ENCODE data around the gene CD109. TPM values are rescaled to one million over a fixed set of nuclear protein-coding genes. Genes with fewer than 3 reads are reported as not detected.

Gene CD109
- total and polyA plus RNA-seq, 7 experiments from 2014 or later: 0.20 to 12.3 (median 0.64) TPM

DNA sequence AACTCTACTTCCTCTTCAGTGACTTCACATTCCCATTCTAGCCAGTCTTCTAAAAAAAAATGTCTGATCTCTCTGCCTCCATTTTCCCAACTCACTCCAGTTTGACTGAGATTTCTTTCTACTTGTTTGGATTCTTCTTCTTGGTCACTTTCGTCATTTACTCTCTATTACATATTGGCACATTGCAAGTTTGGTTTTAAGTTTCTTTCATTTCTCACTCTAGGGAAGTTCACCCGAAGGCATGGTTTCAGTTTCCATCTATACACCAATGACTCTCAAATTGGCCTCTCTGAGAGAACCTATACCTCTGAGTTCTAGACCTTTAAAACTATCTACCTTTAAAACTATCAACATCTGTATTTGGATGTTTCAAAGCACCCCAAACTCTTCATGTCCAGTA lies 51.3 kb downstream of the CD109 start:
- H3K4me1 Mint-ChIP-seq: peaks cover 0 to 2% (median 0%) of the 10 kb centered on the region in 7 donors
- Histone ChIP-seq H3K36me3 (ENCODE audit: control insufficient read depth in 2 of 3, insufficient read depth in 3 of 3, low read length in 3 of 3) (no peaks in the 10 kb centered on the region), H3K27ac (ENCODE audit: low read depth, low read length) (no peak overlapping the region), H3K27me3 (ENCODE audit: control insufficient read depth in 2 of 2, insufficient read depth in 2 of 2, low read length in 2 of 2) (no peaks in the 10 kb centered on the region), H3K9me3 (ENCODE audit: control insufficient read depth in 2 of 3, low read length in 3 of 3) (no peaks in the 10 kb centered on the region), H3K4me3 (ENCODE audit: low read length) (peak overlapping the region; percentile 17), H3K4me1 (ENCODE audit: control insufficient read depth in 2 of 2, insufficient read depth in 2 of 2, low read length in 2 of 2) (no peaks in the 10 kb centered on the region)
- CTCF ChIA-PET: interaction anchor here (1.8 to 2.4 kb wide), 2 partner anchors 15 to 1463 kb away, joined by 5 to 9 read pairs; no protein-coding TSS in a partner anchor
- intact Hi-C loops (cut with micrococcal nuclease): loop anchor here in 1 of 2 donors (10.0 kb wide), 1 partner anchor 218 kb away; no protein-coding TSS in a partner anchor
- POLR2A ChIA-PET: no interaction called here
- no peaks in the 10 kb centered on the region for H3K9me3 Mint-ChIP-seq
- ATAC-seq: peak; percentile 69
- DNase-seq: no peak
- no peak overlapping the region for H3K4me3 Mint-ChIP-seq
- H3K27me3 Mint-ChIP-seq: no peaks in the 10 kb centered on the region
- no peak overlapping the region for H3K27ac Mint-ChIP-seq
- H3K36me3 Mint-ChIP-seq: peaks cover 0 to 7% (median 0%) of the 10 kb centered on the region in 5 donors

DNA sequence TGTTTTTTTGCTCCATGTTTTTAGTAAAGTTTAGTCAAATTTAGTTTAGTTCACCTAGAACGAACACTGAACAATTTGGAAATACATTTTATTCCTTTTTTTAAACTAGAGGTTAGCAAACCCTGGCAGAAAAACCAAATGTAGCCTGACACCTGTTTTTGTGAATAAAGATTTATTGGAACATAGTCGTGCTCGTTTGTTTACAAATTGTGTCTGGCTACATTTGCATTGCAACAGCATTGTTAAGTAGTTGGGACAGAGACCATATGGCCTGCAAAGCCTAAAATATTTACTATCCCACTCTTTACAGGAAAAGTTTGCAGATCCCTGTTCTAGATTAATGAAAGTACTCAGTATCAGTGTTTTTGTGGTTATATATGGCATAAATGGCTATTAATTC lies 56.9 kb downstream of the CD109 start:
- Histone ChIP-seq H3K4me3 (ENCODE audit: low read length) (no peak overlapping the region), H3K9me3 (ENCODE audit: control insufficient read depth in 2 of 3, low read length in 3 of 3) (no peaks in the 10 kb centered on the region), H3K27me3 (ENCODE audit: control insufficient read depth in 2 of 2, insufficient read depth in 2 of 2, low read length in 2 of 2) (no peaks in the 10 kb centered on the region), H3K36me3 (ENCODE audit: control insufficient read depth in 2 of 3, insufficient read depth in 3 of 3, low read length in 3 of 3) (no peaks in the 10 kb centered on the region), H3K4me1 (ENCODE audit: control insufficient read depth in 2 of 2, insufficient read depth in 2 of 2, low read length in 2 of 2) (no peaks in the 10 kb centered on the region), H3K27ac (ENCODE audit: low read depth, low read length) (no peak overlapping the region)
- ChIA-PET CTCF (no interaction called here), POLR2A (no interaction called here)
- H3K9me3 Mint-ChIP-seq: no peaks in the 10 kb centered on the region
- H3K27ac Mint-ChIP-seq: no peak overlapping the region
- no peak for ATAC-seq
- peaks cover 0 to 5% (median 0%) of the 10 kb centered on the region in 5 donors for H3K36me3 Mint-ChIP-seq
- H3K4me1 Mint-ChIP-seq: peaks cover 0 to 2% (median 0%) of the 10 kb centered on the region in 7 donors
- intact Hi-C loops (cut with micrococcal nuclease): no loop called here
- H3K27me3 Mint-ChIP-seq: no peaks in the 10 kb centered on the region
- no peak for DNase-seq
- no peak overlapping the region for H3K4me3 Mint-ChIP-seq

GRCh38 chr6:73766040-73766439 lies 70.0 kb downstream of the CD109 start:
- peaks cover 0 to 3% (median 0%) of the 10 kb centered on the region in 11 donors for H3K9me3 Mint-ChIP-seq
- no peaks in the 10 kb centered on the region for H3K9me3 ChIP-seq (ENCODE audit: control insufficient read depth in 2 of 3, low read length in 3 of 3)
- DNase-seq: no peak
- no peak overlapping the region for H3K4me3 Mint-ChIP-seq
- peaks cover 0 to 11% (median 0%) of the 10 kb centered on the region in 7 donors for H3K4me1 Mint-ChIP-seq
- H3K27ac ChIP-seq (ENCODE audit: low read depth, low read length): no peak overlapping the region
- no peak overlapping the region for H3K27ac Mint-ChIP-seq
- no peaks in the 10 kb centered on the region for H3K36me3 ChIP-seq (ENCODE audit: control insufficient read depth in 2 of 3, insufficient read depth in 3 of 3, low read length in 3 of 3)
- no peaks in the 10 kb centered on the region for H3K4me1 ChIP-seq (ENCODE audit: control insufficient read depth in 2 of 2, insufficient read depth in 2 of 2, low read length in 2 of 2)
- H3K27me3 ChIP-seq (ENCODE audit: control insufficient read depth in 2 of 2, insufficient read depth in 2 of 2, low read length in 2 of 2): no peaks in the 10 kb centered on the region
- intact Hi-C loops (cut with micrococcal nuclease): no loop called here
- no peak for ATAC-seq
- ChIA-PET POLR2A (no interaction called here), CTCF (no interaction called here)
- peaks cover 0 to 39% (median 0%) of the 10 kb centered on the region in 5 donors for H3K36me3 Mint-ChIP-seq
- H3K4me3 ChIP-seq (ENCODE audit: low read length): no peak overlapping the region
- peaks cover 0 to 4% (median 0%) of the 10 kb centered on the region in 5 donors for H3K27me3 Mint-ChIP-seq

DNA sequence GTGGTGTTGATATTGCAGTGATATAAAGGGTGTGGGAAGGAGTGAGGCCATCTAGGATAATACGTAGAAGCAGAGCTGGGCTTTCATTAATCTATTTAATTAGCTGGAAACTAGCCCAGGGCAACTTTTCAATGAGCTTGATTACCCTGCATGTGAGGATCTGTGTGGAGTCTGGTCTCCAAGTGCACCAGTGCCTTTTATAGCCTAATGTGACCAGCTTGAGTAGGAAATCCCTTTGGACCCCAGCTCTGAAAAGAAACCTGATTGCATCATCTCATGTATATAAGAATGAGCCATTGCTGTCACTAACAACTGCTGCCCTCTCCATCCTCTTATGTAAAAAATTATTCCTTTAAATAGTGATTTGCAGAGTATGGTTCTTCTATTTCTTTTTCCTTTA lies 72.6 kb downstream of the CD109 start:
- DNase-seq: no peak
- Histone ChIP-seq H3K4me1 (ENCODE audit: control insufficient read depth in 2 of 2, insufficient read depth in 2 of 2, low read length in 2 of 2) (no peaks in the 10 kb centered on the region), H3K27me3 (ENCODE audit: control insufficient read depth in 2 of 2, insufficient read depth in 2 of 2, low read length in 2 of 2) (no peaks in the 10 kb centered on the region), H3K4me3 (ENCODE audit: low read length) (no peak overlapping the region), H3K36me3 (ENCODE audit: control insufficient read depth in 2 of 3, insufficient read depth in 3 of 3, low read length in 3 of 3) (no peaks in the 10 kb centered on the region), H3K27ac (ENCODE audit: low read depth, low read length) (no peak overlapping the region), H3K9me3 (ENCODE audit: control insufficient read depth in 2 of 3, low read length in 3 of 3) (no peaks in the 10 kb centered on the region)
- Mint-ChIP-seq H3K36me3 (peaks cover 0 to 35% (median 0%) of the 10 kb centered on the region in 5 donors), H3K4me3 (no peak overlapping the region), H3K4me1 (peaks cover 0 to 9% (median 0%) of the 10 kb centered on the region in 7 donors), H3K27ac (no peak overlapping the region), H3K27me3 (peaks cover 0 to 4% (median 0%) of the 10 kb centered on the region in 5 donors), H3K9me3 (peaks cover 0 to 3% (median 0%) of the 10 kb centered on the region in 11 donors)
- ATAC-seq: no peak
- ChIA-PET POLR2A (no interaction called here), CTCF (interaction anchor here (1.9 kb wide), 1 partner anchor 19 kb away, joined by 4 read pairs; no protein-coding TSS in a partner anchor)
- intact Hi-C loops (cut with micrococcal nuclease): no loop called here

GRCh38 chr6:73769976-73770375 lies 74.0 kb downstream of the CD109 start:
- ATAC-seq (no peak), DNase-seq (no peak)
- peaks cover 0 to 9% (median 0%) of the 10 kb centered on the region in 7 donors for H3K4me1 Mint-ChIP-seq
- H3K9me3 Mint-ChIP-seq: peaks cover 0 to 3% (median 0%) of the 10 kb centered on the region in 11 donors
- peaks cover 0 to 28% (median 0%) of the 10 kb centered on the region in 5 donors for H3K36me3 Mint-ChIP-seq
- intact Hi-C loops (cut with micrococcal nuclease): no loop called here
- POLR2A ChIA-PET: no interaction called here
- no peaks in the 10 kb centered on the region for H3K36me3 ChIP-seq (ENCODE audit: control insufficient read depth in 2 of 3, insufficient read depth in 3 of 3, low read length in 3 of 3)
- CTCF ChIA-PET: no interaction called here
- H3K4me3 ChIP-seq (ENCODE audit: low read length): no peak overlapping the region
- no peaks in the 10 kb centered on the region for H3K9me3 ChIP-seq (ENCODE audit: control insufficient read depth in 2 of 3, low read length in 3 of 3)
- no peak overlapping the region for H3K4me3 Mint-ChIP-seq
- no peak overlapping the region for H3K27ac ChIP-seq (ENCODE audit: low read depth, low read length)
- peaks cover 0 to 2% (median 0%) of the 10 kb centered on the region in 5 donors for H3K27me3 Mint-ChIP-seq
- H3K27ac Mint-ChIP-seq: no peak overlapping the region
- no peaks in the 10 kb centered on the region for H3K27me3 ChIP-seq (ENCODE audit: control insufficient read depth in 2 of 2, insufficient read depth in 2 of 2, low read length in 2 of 2)
- H3K4me1 ChIP-seq (ENCODE audit: control insufficient read depth in 2 of 2, insufficient read depth in 2 of 2, low read length in 2 of 2): no peaks in the 10 kb centered on the region

- no peaks in the 10 kb centered on the region for H3K27me3 ChIP-seq (ENCODE audit: control insufficient read depth in 2 of 2, insufficient read depth in 2 of 2, low read length in 2 of 2)
- ATAC-seq (no peak), DNase-seq (no peak)
- Mint-ChIP-seq H3K27ac (no peak overlapping the region), H3K9me3 (no peaks in the 10 kb centered on the region), H3K36me3 (peaks cover 0 to 15% (median 0%) of the 10 kb centered on the region in 5 donors), H3K4me3 (no peak overlapping the region), H3K27me3 (no peaks in the 10 kb centered on the region), H3K4me1 (no peaks in the 10 kb centered on the region)
- no peaks in the 10 kb centered on the region for H3K9me3 ChIP-seq (ENCODE audit: control insufficient read depth in 2 of 3, low read length in 3 of 3)
- ChIA-PET CTCF (no interaction called here), POLR2A (no interaction called here)
- intact Hi-C loops (cut with micrococcal nuclease): no loop called here
- no peak overlapping the region for H3K27ac ChIP-seq (ENCODE audit: low read depth, low read length)
- no peak overlapping the region for H3K4me3 ChIP-seq (ENCODE audit: low read length)
- H3K4me1 ChIP-seq (ENCODE audit: control insufficient read depth in 2 of 2, insufficient read depth in 2 of 2, low read length in 2 of 2): no peaks in the 10 kb centered on the region
- H3K36me3 ChIP-seq (ENCODE audit: control insufficient read depth in 2 of 3, insufficient read depth in 3 of 3, low read length in 3 of 3): no peaks in the 10 kb centered on the region
Measured at GRCh38 chr6:73774311-73774774, 78.3 kb downstream of the CD109 start.

DNA sequence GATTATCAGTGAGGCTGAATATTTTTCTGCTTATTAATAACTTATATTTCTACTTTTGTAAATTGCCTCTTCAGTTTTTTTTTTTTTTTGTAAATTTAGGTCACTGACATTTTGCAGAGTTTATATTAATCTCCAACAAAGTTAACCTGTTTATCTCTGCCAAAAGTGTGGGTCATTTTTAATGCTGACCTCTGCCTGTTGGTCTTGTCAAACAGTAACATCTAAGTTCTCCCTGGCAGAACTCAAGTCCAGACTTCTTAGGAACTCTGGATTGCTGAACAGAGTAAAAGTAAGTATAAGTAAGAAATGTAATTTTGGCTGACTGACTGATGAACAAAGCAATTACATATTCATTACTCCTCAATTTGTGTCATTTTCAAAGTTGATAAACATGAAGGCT lies 83.9 kb downstream of the CD109 start:
- Mint-ChIP-seq H3K27ac (no peak overlapping the region), H3K4me1 (no peaks in the 10 kb centered on the region), H3K4me3 (no peak overlapping the region), H3K36me3 (peaks cover 0 to 14% (median 0%) of the 10 kb centered on the region in 5 donors), H3K27me3 (peaks cover 0 to 4% (median 0%) of the 10 kb centered on the region in 5 donors), H3K9me3 (no peaks in the 10 kb centered on the region)
- H3K36me3 ChIP-seq (ENCODE audit: control insufficient read depth in 2 of 3, insufficient read depth in 3 of 3, low read length in 3 of 3): no peaks in the 10 kb centered on the region
- POLR2A ChIA-PET: no interaction called here
- H3K27ac ChIP-seq (ENCODE audit: low read depth, low read length): no peak overlapping the region
- no peak overlapping the region for H3K4me3 ChIP-seq (ENCODE audit: low read length)
- H3K9me3 ChIP-seq (ENCODE audit: control insufficient read depth in 2 of 3, low read length in 3 of 3): no peaks in the 10 kb centered on the region
- ATAC-seq: no peak
- H3K27me3 ChIP-seq (ENCODE audit: control insufficient read depth in 2 of 2, insufficient read depth in 2 of 2, low read length in 2 of 2): no peaks in the 10 kb centered on the region
- intact Hi-C loops (cut with micrococcal nuclease): no loop called here
- no peaks in the 10 kb centered on the region for H3K4me1 ChIP-seq (ENCODE audit: control insufficient read depth in 2 of 2, insufficient read depth in 2 of 2, low read length in 2 of 2)
- CTCF ChIA-PET: no interaction called here
- no peak for DNase-seq

Data from naive thymus-derived CD4-positive, alpha-beta T cell (primary cell).